ENCODE data around the gene SORBS1. TPM values are rescaled to one million over a fixed set of nuclear protein-coding genes. Genes with fewer than 3 reads are reported as not detected.

The SORBS1 gene
- total RNA-seq, 1 experiment from 2014 or later = 4.1 TPM

- CTCF ChIA-PET = no interaction called here
Measured at GRCh38 chr10:95314192-95314918, 246.8 kb downstream of the SORBS1 start.

GRCh38 chr10:95312986-95313495 is 248.1 kb downstream of the SORBS1 start:
- Histone ChIP-seq H3K4me2 (ENCODE audit: low read length) (no peak overlapping the region), H3K4me3 (ENCODE audit: low read length) (no peak overlapping the region), H3K9me3 (ENCODE audit: low read length) (no peaks in the 10 kb centered on the region), H3K9me2 (replicated peaks; ENCODE audit: low read length) (no peaks in the 10 kb centered on the region), H3K79me2 (ENCODE audit: low read length) (no peaks in the 10 kb centered on the region), H3K4me1 (ENCODE audit: insufficient read depth, low read length) (peaks cover 17% of the 10 kb centered on the region), H3K9ac (ENCODE audit: low read length) (no peak overlapping the region), H2AFZ (ENCODE audit: low read length) (no peak overlapping the region), H3K27ac (ENCODE audit: low read length) (no peak overlapping the region), H3F3A (ENCODE audit: low read length, unreplicated experiment) (no peaks in the 10 kb centered on the region), H3K36me3 (ENCODE audit: low read depth, low read length) (no peaks in the 10 kb centered on the region), H3K27me3 (ENCODE audit: low read length) (no peaks in the 10 kb centered on the region), H4K20me1 (ENCODE audit: low read length) (no peaks in the 10 kb centered on the region)
- no TSS peak for BruUV-seq (replicated peaks)
- TF ChIP-seq EZH2phosphoT487 (IDR thresholded peaks at IDR 0.05; ENCODE audit: borderline replicate concordance, low read length) = no peak
- TF ChIP-seq EZH2 (IDR thresholded peaks at IDR 0.05; ENCODE audit: low read length, unreplicated experiment) = no peak
- no peak for TF ChIP-seq CTCF (conservative IDR thresholded peaks at IDR 0.05; ENCODE audit: low read depth, low read length)
- CTCF ChIA-PET = no interaction called here
- intact Hi-C loops (cut with micrococcal nuclease) = no loop called here
- ATAC-seq = no peak
- no peak for DNase-seq
- POLR2A ChIA-PET (ENCODE audit: unreplicated experiment) = no interaction called here

More at GRCh38 chr10:95314192-95314918, 246.8 kb downstream of the SORBS1 start:
- Histone ChIP-seq H3K4me1 (ENCODE audit: insufficient read depth, low read length) (peaks cover 6% of the 10 kb centered on the region), H3K9ac (ENCODE audit: low read length) (no peak overlapping the region), H3K27me3 (ENCODE audit: low read length) (no peaks in the 10 kb centered on the region), H3F3A (ENCODE audit: low read length, unreplicated experiment) (no peaks in the 10 kb centered on the region), H3K36me3 (ENCODE audit: low read depth, low read length) (no peaks in the 10 kb centered on the region), H3K9me3 (ENCODE audit: low read length) (no peaks in the 10 kb centered on the region), H4K20me1 (ENCODE audit: low read length) (no peaks in the 10 kb centered on the region), H3K27ac (ENCODE audit: low read length) (no peak overlapping the region), H3K9me2 (replicated peaks; ENCODE audit: low read length) (no peaks in the 10 kb centered on the region), H2AFZ (ENCODE audit: low read length) (no peak overlapping the region), H3K4me2 (ENCODE audit: low read length) (no peak overlapping the region), H3K79me2 (ENCODE audit: low read length) (no peaks in the 10 kb centered on the region), H3K4me3 (ENCODE audit: low read length) (no peak overlapping the region)
- TF ChIP-seq EZH2phosphoT487 (IDR thresholded peaks at IDR 0.05; ENCODE audit: borderline replicate concordance, low read length) (no peak), EZH2 (IDR thresholded peaks at IDR 0.05; ENCODE audit: low read length, unreplicated experiment) (no peak), CTCF (conservative IDR thresholded peaks at IDR 0.05; ENCODE audit: low read depth, low read length) (no peak)
- DNase-seq (no peak), ATAC-seq (no peak)
- POLR2A ChIA-PET (ENCODE audit: unreplicated experiment) = no interaction called here
- intact Hi-C loops (cut with micrococcal nuclease) = no loop called here
- BruUV-seq (replicated peaks) = no TSS peak

GRCh38 chr10:95312257-95312656 is 248.9 kb downstream of the SORBS1 start:
- ATAC-seq = no peak
- no TSS peak for BruUV-seq (replicated peaks)
- Histone ChIP-seq H3K9me3 (ENCODE audit: low read length) (no peaks in the 10 kb centered on the region), H3K4me1 (ENCODE audit: insufficient read depth, low read length) (peaks cover 24% of the 10 kb centered on the region), H3K9ac (ENCODE audit: low read length) (no peak overlapping the region), H2AFZ (ENCODE audit: low read length) (no peak overlapping the region), H3K27me3 (ENCODE audit: low read length) (no peaks in the 10 kb centered on the region), H3K9me2 (replicated peaks; ENCODE audit: low read length) (no peaks in the 10 kb centered on the region), H3K27ac (ENCODE audit: low read length) (no peak overlapping the region), H3F3A (ENCODE audit: low read length, unreplicated experiment) (no peaks in the 10 kb centered on the region), H3K79me2 (ENCODE audit: low read length) (no peaks in the 10 kb centered on the region), H3K4me2 (ENCODE audit: low read length) (no peak overlapping the region), H4K20me1 (ENCODE audit: low read length) (no peaks in the 10 kb centered on the region), H3K36me3 (ENCODE audit: low read depth, low read length) (no peaks in the 10 kb centered on the region), H3K4me3 (ENCODE audit: low read length) (no peak overlapping the region)
- TF ChIP-seq CTCF (conservative IDR thresholded peaks at IDR 0.05; ENCODE audit: low read depth, low read length) (no peak), EZH2 (IDR thresholded peaks at IDR 0.05; ENCODE audit: low read length, unreplicated experiment) (no peak), EZH2phosphoT487 (IDR thresholded peaks at IDR 0.05; ENCODE audit: borderline replicate concordance, low read length) (no peak)
- no peak for DNase-seq
- ChIA-PET POLR2A (ENCODE audit: unreplicated experiment) (no interaction called here), CTCF (no interaction called here)
- intact Hi-C loops (cut with micrococcal nuclease) = no loop called here
